Hematopoietic multipotent progenitor cell treated with erythropoietin and hydrocortisone succinate and interleukin-3 and kit ligand, for 15 days (in vitro differentiated cells): Measurements from ENCODE around the gene PLCH1.

ENCODE experiments used
- DNase-seq: peaks from one replicate; pipeline ENCODE4 v3.0.0-alpha.2; 2015; ENCODE audit warnings: low spot score

PLCH1 gene

DNA sequence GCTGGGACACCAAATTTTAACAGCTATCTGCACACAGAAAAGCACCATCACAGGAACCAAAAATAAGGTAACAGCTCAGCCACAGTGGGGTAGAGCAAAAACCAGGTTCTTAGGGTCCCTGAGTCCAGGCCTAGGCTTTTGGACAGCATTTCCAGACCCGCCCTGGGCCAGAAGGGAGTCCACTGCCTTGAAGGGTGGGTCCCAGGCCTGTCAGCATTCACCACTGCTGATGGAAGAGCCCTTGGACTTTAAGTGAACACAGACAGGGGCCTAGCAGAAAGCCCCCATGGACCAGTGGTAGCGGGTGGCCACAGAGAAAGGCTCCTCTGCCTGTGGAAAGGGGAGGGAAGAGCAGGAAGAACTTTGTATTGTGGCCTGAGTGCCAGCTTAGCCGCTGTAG, 56.4 kb downstream of the PLCH1 start:
- no peak for DNase-seq

DNA sequence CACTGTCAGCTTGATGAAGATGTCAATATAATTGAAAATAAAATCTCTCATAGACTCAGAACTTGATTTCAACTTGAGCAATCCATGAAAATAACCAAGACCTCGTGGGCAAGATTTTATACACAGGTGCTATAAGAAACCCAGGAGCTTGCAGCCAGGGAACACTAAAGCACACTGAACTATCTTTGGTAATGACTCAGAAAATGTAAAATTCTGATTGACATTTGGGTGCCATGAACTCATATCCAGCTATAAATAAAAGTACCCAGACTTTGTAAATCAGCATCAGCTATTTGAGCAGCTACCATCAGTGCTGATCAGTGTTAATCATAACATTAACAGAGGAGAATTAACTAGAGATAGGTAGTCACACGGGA, 61.5 kb downstream of the PLCH1 start:
- no peak for DNase-seq

DNA sequence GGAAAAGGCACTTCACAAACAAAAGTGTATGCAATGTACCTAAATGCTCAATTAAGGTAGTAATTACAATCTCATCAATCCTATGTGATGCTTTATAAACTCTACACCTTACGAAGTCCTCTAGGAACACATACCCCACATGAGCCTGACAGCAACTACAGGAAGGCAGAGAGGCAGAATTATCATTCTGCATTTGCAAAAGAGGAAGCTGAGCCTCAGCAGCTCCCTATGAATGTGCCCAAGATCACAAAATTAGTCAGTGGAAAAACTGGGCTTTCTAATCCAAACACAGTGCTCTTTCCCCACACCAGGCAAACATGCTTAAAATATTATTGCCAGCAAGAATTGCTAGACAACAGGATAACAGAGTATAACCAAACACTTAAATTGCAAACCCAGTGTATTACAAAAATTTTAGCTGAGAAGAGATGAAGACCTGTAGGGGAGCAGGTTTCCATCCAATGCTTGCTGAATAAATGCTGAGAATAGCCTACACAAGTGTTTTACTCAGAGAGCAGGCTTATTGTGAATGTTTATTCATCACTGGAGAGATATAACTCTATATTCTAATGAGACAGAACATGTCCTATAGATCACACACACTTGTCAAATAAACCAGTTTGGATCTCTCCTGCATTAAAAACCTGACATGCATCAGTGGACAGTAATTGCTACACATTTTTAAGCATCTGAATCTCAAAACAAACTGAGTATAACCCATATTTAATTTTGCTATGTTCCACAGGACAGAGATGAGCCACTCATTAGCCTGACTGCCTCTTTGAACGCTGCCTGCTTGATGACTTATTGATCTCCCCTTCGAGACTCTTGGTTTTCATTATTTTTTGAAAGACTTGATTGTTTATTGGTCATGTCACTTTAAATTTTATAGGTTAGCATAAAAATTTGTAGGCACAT, 62.2 kb downstream of the PLCH1 start:
- DNase-seq = no peak

DNA sequence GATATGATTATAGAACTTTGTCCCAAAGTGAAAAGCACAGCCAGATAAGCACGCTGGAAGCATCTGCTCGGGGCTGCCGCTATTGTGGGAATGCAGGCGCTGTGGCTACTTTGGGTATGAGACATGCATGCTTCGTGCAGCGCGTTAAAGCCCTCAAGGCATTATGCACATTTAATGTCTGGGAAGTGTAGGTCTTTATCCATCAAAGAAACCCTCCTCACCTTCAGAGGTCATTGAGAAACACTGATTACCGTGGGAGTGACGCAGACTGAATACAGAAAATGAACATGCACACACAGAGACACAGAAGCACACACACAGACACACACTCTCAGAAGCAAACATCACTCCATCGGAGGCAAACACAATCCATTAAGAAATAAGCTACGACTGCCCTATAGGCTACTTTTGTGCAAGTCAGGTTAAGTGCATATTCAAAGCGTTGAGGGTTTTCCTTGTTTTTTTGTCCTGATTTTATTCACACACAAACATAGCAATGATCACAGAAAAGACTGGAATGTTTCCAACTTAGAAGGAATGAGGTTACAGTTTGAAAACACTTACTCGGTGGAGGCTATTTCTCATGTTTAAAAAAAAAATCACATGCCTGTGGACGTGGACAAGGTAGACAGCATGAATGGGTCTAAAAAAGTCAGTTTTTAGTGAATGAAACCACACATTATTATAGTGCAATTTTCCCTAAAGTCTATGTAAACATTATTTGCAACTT, 68.5 kb downstream of the PLCH1 start:
- DNase-seq = no peak

- DNase-seq = no peak
These were observed 69.8 kb downstream of the PLCH1 start for GRCh38 chr3:155675094-155675493.

DNA sequence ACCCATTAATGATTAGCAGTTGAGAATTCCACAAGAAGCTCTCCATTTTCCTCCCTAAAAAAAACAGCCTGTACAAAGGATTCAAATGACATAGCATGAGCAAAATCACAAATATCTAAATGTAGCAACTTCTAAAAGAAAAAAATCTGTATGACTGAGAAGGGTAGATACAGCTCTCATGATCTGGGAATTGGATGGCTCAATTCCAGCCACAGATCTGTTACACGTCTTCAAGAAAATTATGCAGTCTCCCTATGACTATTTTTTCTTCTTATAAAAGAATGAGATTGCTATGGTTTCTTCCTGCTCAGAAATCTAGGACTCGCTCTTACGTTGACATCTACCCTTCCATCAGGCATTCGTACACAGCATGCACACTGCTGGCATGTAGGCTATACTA, 71.5 kb downstream of the PLCH1 start:
- no peak for DNase-seq

- DNase-seq = no peak
These were observed 74.5 kb downstream of the PLCH1 start for GRCh38 chr3:155670335-155670734.

DNA sequence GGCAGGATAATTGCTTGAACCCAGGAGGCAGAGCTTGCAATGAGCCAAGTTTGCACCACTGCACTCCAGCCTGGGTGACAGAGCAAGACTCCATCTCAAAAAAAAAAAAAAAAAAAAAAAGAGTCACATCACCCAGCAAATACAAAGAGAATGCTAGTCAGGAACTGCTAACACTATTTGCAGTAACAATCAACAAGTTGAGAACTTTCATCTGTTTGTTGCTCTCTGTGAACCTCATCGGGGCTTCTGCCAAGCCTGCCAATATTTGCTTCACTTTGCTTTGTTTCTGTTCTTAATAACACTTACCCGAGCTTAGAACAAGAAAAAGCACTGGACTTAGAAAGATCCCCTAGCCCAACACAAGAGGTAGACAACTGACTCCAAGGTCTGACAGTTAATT, 76.9 kb downstream of the PLCH1 start:
- DNase-seq = no peak

GRCh38 chr3:155664925-155665695, 79.8 kb downstream of the PLCH1 start:
- DNase-seq = no peak

- no peak for DNase-seq
These were observed 81.2 kb downstream of the PLCH1 start for GRCh38 chr3:155663467-155664212.

DNA sequence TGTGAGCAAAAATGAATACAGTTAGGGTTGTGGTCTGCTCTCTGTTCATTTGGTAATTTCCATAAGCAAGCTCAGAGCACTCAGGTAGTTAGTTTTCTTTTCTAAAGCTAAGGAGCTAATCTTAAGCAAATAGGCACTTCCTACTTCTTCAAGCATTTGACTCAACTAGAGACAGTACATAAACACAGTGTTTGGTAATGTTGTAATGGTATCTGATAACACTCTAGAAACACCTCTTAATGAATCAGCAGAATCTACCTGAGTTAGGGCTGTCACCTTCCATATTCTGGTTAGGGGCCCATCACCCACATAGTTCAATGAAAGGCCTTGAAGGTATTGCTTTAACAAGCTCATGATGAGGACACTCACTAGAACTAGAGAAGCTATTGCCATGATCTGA, 83.1 kb downstream of the PLCH1 start:
- DNase-seq = no peak

- DNase-seq = no peak
These were observed 83.8 kb downstream of the PLCH1 start for GRCh38 chr3:155661042-155661441.

DNA sequence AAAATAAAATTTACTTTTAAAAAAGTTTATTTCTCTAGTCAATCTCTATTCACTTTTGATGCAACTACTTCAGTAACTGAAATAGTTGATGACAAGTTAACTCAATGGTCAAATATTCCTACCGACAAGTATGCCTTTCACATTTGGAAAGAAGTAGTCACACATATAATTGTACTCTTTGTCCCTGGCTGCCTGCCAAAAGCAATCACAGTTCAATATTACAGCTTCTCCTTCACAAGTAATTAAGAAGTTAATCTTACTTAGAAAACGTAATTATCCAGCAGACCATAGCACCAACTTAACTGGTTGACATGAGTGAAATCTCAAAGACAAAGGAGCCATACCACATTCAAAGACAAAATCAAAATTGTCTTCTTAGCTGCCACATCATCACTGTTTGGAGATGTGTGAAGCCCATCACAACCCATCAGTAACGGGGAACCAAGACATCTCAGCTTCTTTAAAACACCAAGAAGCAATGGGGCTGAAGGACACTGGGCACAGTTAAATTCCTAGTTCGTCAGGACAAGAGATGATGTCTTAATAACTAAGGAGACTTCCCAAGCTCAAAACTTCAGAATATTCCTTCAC, 86.1 kb downstream of the PLCH1 start:
- no peak for DNase-seq

GRCh38 chr3:155658006-155658405, 86.9 kb downstream of the PLCH1 start:
- DNase-seq = no peak

DNA sequence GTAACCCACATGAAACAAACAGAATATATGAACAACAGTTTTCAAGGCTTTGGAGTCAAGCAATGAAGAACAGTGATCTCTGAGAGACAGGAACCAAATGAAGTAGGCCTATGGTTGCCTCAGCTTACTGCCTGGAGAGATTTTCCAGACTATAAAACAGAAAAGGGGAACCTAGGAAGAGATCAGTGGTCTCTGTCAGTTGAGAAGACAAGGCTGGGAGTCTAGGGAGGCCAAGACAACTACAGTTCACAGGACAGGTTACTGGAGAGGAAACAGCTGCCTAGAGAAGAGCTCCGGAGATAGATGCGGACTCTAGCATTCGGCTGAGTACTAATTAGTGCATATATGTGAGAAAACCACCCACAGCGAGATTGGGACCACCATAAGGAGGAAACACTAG, 87.7 kb downstream of the PLCH1 start:
- DNase-seq = no peak

DNA sequence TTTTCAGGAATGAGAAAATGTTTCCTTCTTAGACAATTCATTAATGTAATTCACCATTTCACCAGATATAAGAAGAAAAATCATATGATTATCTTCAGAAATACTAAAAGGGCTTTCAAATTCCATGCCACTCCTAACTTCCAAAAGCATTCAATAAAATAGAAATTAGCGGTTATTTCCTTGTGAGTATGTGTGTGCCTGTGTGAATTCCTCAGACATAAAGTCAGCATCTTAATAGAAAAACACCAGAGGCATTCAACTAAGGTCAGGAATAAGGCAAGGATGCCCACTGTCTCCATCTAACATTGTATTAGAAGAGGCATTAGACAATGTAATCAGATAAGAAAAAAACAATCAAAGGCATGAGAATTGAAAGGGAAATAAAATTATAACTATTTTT, 88.4 kb downstream of the PLCH1 start:
- no peak for DNase-seq

DNA sequence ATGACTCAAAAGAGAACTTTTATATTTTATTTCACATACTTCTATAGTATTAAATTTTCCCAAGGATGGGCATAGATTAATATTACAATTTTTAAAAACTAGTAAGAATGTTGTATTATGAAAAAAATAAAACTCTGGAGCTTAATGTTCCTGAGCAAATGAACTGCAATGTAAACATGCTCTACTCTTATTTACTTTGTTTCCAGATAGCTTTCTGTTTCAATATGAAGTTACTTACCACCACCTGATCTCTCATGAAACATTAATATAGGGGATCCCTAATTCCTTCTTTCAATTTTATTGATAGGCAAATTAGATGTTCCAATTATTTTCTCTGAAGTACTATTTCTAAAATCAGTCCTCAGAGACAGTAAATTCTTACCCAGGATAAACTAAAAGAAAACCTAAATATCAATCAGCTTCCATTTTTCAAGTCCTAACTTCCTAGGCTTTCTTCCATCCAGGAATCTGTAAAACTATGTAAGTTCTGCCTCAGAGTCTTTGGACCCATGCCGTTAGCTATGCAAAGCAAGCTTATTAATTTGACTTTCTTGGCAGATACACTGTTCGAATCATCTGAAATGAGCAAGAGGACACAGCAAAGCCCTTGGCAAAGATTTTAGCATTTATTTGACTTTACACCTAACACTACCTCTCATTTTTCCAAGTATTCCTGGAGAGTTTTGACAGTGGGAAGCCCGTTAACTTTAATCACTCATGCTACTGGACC, 93.2 kb downstream of the PLCH1 start:
- DNase-seq = no peak

- no peak for DNase-seq
These were observed 96.8 kb downstream of the PLCH1 start for GRCh38 chr3:155648013-155648591.

DNA sequence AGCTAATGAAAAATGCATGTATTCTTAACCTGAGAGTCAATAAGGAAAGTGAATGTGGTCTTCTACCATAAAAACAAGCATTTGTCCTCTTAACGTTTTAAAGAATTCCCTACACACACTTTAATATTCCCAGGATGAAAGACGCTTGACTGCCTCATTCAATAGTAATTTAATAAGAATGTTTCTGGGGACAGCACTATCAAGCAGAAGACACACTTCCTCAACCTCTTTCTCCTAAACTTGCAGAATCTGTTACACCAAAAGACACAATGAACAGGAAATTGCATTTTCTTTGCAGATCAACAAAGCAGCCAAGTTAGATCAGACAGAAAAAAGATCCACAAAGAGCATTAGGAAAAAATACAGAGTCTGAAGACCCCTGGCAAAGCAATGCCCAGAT, 97.7 kb downstream of the PLCH1 start:
- no peak for DNase-seq

DNA sequence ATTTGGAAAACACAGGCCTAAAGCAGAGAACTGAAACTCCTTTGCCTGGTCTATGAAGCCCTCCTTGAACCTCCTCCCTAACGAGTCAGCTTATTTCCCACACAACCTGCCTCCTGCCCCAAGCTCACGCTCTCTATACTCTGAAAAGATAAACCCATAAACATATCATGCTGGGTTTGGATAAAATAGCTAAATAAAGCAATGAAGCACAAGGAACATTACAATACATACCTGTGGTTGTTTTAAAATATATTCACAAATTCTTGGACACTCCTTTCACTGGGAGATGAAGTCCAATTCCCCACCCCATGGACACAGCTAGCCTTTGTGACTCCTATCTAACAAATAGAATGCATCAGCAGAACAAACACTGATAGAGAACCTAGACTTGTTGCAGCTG, 98.2 kb downstream of the PLCH1 start:
- DNase-seq = no peak

DNA sequence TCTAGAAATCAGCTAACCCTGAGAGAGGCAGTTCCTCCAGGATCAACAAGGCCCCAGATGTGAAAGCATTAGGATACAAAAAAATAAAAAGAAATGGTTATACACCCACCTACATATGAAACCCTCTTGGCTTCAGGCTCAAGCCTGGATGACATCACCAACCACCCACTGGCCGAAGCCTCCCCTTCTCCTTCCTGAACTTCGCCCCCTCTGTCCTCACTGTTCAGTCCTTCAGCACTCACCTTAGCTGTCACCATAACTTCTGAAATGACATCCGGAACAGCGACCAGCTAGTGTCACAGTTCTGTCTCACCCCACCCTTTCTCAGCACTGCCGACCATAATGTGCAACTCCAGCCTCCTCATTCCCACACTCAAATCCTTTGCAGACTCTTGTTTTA, 98.7 kb downstream of the PLCH1 start:
- no peak for DNase-seq
